NCI-H446 treated with DMSO at 0.1 percent for 48 hours (cell line): ENCODE measurements around the gene CCDC188.
A peak's percentile ranks its signal among the peaks of the same experiment; 100 is the strongest.

Source experiments
- DNase-seq: peaks from one replicate; lab custom pipeline; 2025; lab: John Stamatoyannopoulos, UW

CCDC188 gene

GRCh38 chr22:20116951-20117632 is 33.8 kb downstream of the CCDC188 start, which contains the start of gene TRMT2A:
TRMT2A (minus strand) TSS chr22:20117226; CDS start chr22:20116906, 320 bp downstream.
- DNase-seq: peak; percentile 96

DNA sequence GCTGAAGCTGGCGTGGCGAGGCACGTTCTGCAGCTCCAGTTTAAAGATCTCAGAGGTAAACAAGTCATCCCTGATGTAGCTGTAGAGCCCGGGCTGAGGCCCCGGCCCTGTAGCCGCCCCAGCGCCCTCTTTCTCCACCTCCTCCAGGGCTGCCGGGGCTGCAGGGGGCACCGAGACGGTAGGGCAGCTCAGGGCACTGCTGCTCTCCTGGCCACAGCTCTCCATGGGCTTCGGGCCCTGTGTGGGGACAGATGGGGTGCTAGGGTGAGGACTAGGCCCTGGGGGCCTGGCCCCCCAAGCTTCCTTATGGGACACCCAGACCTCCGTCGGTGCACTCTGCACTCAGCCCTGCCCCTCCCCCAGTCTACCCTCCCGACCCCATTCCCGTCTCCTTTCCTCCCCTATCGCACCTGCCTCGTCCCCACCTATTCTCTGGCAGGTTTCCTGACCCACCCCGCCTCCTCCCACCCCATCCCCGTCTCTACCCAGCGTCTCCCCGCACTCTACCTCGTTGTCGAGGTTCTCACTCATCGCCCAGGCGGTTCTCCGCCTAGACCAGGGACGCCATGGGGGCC is 34.4 kb downstream of the CCDC188 start:
- DNase-seq: no peak

GRCh38 chr22:20115691-20116375 is 35.0 kb downstream of the CCDC188 start, which contains the start of gene RANBP1:
RANBP1 (plus strand) TSS chr22:20116104; CDS start chr22:20116185, 81 bp downstream.
- no peak for DNase-seq

DNA sequence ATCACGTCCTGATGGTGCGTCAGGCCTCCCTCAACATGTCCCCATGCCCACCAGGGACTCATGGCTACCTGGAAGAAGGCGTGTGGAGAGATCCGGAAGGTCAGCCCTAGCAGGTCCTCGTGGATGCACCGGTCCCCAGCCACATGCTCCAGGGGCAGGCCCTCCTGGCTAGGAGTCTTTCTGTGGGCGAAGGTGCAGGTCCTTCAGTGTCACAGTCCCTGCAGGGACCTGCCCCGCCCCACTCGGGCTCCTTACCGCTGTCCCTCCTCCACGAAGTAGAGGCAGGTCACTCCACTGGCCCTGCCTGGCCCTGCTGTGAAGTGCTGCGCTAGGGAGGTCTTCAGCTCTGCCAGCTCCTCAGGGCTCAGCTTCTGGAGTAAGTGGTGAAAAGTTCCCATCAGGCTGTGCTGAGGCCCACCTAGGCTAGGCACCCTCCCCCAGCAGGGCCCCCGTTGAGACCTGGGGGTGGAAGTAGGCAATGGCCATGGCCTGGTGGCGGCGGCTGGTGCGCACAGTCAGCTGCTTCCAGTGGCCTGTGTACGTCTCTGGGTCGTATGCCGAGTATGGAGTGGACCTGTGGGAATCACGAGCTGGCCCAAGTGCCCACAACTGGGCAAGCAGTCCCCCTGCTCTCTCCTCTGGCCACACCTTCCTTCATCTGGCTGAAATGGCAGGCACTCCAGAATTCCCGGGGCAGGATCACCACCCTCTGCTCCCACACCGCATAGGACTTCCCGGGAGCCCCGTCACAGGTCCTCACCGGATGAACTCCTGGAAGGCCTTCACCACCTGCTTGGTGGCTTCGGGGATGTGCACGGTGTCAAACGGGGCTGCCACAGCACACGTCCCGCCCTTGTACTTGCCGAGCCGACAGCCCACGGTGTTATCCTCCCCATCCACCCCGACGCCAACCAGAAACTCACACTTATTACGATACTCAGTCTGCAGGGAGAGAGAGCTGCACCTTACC is 36.1 kb downstream of the CCDC188 start:
- DNase-seq: no peak

GRCh38 chr22:20113551-20114310 is 37.1 kb downstream of the CCDC188 start:
- DNase-seq: no peak

DNA sequence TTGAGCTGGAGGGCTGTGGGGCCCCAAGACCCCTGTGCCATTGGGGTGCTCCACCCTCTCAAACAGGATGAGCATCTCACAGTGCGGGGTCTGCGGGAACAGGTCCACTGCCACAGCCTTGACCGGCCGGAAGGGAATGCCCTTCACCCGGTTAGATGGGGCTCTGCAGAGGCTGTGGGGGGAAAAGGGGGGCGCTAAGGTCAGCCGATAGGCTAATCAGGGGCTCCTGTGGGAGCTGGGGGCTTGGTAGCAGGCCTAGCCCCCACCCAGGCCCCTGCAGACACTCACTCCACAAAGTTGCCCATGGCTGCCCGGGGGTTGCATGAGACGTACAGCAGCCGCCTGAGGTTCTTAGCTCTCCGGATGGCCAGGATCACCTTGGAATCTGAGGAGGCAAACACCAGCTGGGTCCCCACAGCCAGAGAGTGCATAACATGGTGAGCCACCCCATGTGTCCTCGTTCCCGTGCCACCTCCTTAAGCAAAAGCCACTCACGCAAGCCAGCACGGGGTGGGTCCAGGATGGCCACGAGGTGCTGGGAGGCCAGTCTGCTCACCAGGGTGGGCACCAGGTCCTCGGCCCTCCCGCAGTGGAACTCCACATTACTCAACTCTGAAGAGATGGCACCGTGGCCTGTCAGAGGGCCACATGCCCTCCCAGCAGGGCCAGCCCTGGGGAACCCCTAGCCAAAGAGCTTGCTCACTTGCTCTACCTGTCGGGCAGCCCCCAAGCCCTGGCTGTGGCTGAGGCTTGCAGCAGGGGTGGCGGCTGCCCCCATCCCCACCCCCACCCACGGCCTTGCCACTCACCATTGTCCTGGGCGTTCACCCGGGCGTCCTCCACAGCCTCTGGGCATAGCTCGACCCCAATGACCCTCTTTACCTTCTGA is 38.0 kb downstream of the CCDC188 start:
- DNase-seq: no peak

DNA sequence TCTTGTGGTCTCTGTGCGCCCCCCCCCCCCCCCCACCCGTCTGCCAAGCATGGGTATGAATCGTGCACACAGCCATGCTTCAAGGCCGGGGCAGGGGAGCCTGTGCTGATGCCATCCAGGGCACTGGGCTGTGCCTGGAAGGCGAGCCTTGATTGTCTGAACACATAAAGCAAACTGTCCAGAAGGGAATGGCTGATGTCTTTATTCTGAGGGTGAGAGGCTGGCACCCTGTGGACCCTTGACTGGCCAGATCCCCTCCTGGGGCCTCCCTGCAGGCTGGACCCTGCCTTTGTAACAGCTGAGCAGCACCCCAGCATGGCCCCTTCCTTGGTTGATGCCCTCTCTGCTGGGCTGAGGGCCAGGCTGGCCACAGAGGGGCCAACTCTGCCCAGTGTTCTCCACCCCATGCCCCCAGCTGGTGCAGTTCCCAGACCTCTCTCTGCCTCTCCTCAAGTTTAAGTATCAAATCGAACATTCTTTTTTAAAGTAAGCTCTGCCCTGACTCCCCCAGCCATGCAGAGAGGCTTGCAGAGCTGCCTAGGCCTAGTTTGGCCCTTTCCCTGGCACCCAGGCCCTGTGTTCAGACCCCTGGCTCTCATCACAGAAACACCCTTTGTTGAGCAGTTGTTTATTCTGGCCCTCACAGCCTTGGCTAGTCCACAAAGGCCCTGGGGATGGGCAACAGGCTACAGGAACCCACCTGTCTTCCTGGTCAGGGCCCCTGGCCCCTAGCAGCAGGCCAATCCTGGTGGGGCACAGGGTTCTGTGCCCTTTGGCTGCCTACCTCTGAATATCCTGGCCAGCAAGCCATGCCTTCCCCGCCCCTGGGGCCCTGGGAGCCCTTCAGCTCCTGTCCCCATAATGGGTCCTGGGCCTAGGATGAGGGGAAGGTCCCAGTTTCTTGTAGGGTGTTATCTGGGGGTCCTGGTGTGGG is 38.9 kb downstream of the CCDC188 start:
- no peak for DNase-seq

- no peak for DNase-seq
Measured at GRCh38 chr22:20111045-20111688, 39.7 kb downstream of the CCDC188 start.

DNA sequence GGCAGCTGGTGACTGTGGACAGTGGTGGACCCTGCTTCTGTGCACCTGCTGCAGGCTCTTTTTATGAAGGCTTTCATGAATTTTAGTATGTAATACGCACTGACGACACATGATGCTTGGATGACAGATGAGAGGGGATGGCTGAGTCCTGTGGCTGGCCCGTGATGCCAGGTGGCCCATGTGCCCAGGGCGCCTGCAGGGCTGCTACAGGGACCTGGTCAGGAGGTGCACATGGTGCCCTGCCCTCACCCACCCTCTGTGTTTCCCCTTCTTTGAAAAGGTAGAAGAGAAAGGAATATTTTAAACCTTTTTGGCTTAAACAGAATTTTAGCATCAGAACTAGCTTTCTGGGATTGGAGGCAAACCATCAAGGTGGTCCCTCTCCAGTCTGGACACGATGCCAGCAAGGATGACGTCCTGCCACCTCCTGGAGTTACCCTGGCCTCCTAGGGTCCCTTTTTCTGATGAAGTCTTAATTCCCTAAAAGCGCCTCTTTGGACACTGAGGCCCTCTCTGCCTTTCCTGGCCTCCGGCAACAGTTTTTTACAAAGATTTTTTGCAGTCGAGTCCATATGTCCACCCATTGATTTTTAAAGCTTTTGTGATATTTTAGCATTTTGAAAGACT is 40.4 kb downstream of the CCDC188 start:
- no peak for DNase-seq

DNA sequence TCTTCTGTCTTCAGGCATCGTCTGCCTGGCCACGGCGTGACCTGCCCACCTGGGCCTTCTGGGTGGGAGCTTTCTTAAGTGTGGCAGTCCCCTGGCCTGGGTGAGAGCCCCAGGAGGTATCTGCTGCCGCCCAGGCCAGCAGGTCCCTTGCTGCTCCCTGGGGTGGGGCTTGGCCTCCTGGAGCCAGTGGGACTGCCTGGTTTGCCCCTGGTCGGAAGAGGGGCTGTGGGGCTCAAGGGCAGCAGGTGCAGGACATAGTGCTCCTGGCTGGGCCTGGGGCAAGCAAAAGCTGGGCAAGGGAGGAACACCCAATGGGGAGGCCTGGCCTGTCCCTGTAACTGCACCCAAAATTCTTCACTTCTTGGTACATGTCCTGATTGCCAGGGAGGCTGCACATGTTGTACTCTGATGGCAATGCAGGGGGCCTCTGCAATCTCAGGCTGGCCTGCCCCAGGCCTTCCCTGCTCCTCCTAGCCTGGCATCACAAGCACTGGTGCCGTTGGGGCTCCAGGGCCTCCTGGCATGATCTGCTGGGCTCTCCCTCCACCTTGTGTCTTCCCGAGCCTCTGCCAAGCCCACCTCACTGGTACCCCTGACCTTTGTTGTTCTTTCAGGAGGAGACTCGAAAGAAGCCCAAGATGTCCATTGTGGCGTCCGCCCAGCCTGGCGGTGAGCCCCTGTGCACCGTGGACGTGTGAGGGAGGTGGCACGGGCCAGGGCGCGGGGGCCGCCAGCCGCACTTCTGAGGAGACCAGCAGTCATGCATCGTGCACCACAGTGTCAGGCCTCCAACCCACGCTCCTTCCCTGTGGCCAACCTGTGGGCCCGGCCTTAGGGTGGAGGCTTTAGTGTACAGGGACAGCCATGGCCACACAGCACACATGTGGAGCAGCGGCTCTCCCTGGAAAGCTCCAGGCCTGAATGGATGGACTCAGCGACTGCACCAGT is 41.2 kb downstream of the CCDC188 start:
- no peak for DNase-seq

GRCh38 chr22:20108757-20109230 is 42.1 kb downstream of the CCDC188 start:
- DNase-seq: no peak

DNA sequence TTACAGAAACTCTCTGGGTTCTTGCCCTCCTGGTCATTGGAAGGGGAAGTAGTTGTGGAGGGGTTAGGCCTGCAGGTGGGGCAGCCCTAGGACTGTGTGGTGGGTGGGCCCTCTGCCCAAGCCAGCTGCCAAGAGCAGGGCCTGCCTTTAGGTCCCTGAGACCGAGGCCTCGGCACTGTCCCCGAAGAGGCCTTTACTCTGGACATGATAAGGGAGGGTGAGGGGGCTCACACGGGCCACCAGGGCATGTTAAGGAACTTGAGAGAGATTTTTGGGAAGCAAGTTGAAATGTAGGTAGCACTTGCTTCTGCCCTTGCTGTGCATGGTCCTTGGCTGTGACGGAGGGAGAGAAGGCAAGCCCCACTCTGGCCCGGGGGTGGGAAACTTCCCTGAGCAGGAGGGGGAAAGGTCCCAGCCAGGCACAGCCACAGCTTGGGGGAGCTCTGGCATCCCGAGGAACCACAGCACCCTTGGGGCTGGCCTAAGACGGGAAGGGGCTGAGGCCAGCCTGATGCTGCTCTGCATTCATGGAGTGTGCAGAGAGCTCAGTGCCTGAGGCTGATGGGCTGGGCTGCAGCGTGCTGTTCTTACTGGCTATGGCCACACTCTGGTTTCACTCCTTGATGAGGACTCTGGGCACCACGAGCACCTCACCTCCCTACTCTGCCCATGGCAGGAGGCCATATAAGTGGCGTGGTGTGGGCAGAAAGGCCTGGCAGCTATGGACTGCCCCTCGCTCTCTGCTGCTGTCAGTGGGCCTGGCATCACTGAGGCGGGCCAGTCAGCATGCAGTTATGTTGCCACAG is 42.7 kb downstream of the CCDC188 start:
- no peak for DNase-seq

GRCh38 chr22:20107471-20107901 is 43.4 kb downstream of the CCDC188 start:
- DNase-seq: no peak

GRCh38 chr22:20106849-20107237 is 44.0 kb downstream of the CCDC188 start:
- DNase-seq: no peak

GRCh38 chr22:20106205-20106848 is 44.5 kb downstream of the CCDC188 start:
- no peak for DNase-seq
